Umbilical cord (tissue), 2 donors: ENCODE measurements around the gene ABHD16B. TPM values are rescaled to one million over a fixed set of nuclear protein-coding genes. Genes with fewer than 3 reads are reported as not detected.

Source experiments
- DNase-seq: peaks from one replicate; pipeline ENCODE4 v3.0.0-alpha.2; 2015; ENCODE audit warnings: low spot score
- total RNA-seq: library from RNA; depleted of rRNA; stranded (reverse); fragments of >200 nt; gene quantifications from one replicate; pipeline ENCODE4 v1.2.3, GENCODE V29; 2014; ENCODE audit warnings: low replicate concordance; ENCODE audit not compliant: insufficient read depth

The ABHD16B gene
- total RNA-seq, 1 donor from 2014 or later = not detected

GRCh38 chr20:63895202-63895951 is 34.1 kb downstream of the ABHD16B start:
- no peak for DNase-seq

- DNase-seq = peak; percentile 46
Measured at GRCh38 chr20:63895952-63896263, 34.6 kb downstream of the ABHD16B start.

DNA sequence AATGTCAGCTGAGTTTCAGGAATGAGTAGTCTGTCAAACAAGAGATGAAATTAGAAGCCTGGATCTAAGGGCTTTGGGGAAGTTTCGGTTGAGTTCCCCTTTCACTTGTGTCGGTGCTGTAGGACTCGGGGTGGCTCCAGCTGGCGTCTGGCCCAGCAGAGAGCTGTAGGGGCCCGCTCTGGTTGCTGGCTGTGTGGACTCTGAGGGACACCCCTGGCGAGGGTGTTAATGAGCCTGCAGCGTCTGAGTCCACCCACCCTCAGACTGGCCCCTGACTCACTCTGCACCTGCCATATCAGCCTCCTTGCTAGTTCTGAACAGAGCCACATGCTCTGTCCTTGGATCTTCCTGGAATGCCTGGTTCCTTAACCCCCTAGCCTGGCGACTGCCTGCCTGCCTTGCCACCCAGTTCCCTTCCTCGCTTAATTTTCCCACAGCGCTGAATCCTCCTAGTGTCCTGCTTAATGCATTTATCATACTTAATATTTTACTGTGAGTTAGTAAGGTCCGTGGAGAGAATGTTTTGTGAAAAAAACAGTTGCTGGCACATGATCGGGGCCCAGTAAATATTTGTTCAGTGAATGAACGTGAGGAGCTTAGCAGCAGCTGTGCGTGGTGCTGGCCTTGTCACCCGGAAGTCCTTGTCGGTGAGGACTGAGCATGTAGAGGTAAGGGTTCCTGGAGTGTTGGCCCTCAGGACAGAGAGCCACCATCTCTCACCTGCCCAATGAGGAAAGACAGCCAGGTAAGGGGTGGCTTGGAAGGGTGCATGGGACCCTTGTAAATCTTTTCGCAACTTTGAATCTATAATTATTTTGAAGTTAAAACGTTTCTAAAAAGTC is 35.2 kb downstream of the ABHD16B start:
- peak; percentile 47 for DNase-seq

DNA sequence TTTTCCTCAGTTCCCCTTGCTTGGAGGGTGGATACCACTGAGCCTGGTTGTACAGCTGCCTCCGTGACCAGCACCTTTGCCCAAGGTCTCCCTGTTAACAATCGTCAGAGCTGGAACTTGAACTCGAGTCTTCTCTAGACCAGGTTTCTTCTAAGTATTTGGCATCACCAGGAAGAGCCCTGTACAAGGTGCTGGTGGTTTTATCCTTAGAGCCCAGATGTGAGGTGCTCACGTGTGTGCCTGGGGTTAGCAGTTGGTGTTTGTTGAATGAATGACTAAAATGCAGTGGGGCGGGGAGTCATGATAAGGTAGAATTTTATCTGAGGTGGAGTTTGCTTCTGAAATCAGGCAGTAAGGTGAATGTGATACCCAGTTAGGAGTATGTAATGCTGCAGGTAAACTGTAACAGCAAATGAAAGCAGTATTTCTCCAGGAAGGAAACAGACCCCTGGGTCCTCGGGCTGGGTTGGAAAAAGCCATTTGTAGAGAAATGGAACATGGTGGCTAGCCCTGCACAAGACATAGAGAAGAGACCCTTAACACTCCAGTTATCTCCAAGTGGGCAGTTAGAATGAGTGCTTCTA is 36.8 kb downstream of the ABHD16B start:
- DNase-seq = no peak

GRCh38 chr20:63898882-63899558 is 37.7 kb downstream of the ABHD16B start:
- no peak for DNase-seq

GRCh38 chr20:63900413-63900812 is 39.1 kb downstream of the ABHD16B start:
- DNase-seq = no peak

DNA sequence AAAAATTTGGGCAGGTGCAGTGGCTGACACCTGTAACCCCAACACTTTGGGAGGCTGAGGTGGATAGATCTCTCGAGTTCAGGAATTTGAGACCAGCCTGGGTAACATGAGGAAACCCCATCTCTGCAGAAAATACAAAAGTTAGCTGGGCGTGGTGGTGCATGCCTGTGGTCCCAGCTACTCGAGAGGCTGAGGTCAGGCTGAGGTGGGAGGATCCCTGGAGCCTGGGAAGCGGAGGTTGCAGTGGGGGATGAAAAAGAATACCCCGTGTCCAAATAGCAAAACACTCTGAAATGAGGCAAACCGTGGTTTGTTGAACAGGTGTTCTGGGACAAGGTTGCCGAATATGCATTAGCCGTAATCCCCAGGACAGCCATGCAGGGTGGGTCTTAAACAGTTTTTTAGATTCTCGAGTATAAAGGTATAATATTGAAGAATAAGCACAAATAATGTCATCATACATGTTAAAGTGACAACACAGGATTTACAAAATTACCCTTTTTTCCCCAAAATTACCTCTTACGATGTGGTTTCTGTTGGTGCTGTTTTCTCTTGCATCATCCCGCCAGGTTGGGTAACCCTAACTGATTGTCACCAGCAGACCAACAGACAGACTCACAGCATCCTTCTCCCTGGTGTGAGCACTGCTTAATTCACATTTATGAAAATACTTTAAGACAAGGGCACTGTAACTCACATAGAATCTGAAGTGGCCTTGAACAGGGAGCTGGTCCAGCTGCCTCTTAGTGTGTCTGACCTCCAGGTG is 42.7 kb downstream of the ABHD16B start:
- DNase-seq = no peak

GRCh38 chr20:63908008-63908682 is 46.8 kb downstream of the ABHD16B start:
- DNase-seq = no peak

GRCh38 chr20:63911176-63911575 is 49.9 kb downstream of the ABHD16B start:
- DNase-seq = no peak

Other genes starting within 250 kb of the ABHD16B start
- 3.4 TPM for gene GMEB2, start 234.4 kb upstream of the ABHD16B start, total RNA-seq
- gene STMN3, start 208.1 kb upstream of the ABHD16B start, total RNA-seq = 12.5 TPM
- gene RTEL1, start 203.2 kb upstream of the ABHD16B start, total RNA-seq = 17.6 TPM
- gene TNFRSF6B, start 164.8 kb upstream of the ABHD16B start, total RNA-seq = not detected
- gene ARFRP1, start 153.5 kb upstream of the ABHD16B start, total RNA-seq = 38.3 TPM
- 15.6 TPM for gene ZGPAT, start 153.5 kb upstream of the ABHD16B start, total RNA-seq
- 1.2 TPM for gene LIME1, start 124.8 kb upstream of the ABHD16B start, total RNA-seq
- 15.2 TPM for gene SLC2A4RG, start 121.7 kb upstream of the ABHD16B start, total RNA-seq
- gene ZBTB46, start 30.2 kb upstream of the ABHD16B start, total RNA-seq = 1.7 TPM
- gene TPD52L2, start 3.8 kb downstream of the ABHD16B start, total RNA-seq = 72.2 TPM
- 25.5 TPM for gene DNAJC5, start 33.6 kb downstream of the ABHD16B start, total RNA-seq
- gene UCKL1, start 94.9 kb downstream of the ABHD16B start, total RNA-seq = 48.2 TPM
- gene ZNF512B, start 108.4 kb downstream of the ABHD16B start, total RNA-seq = 8.9 TPM
- 0.24 TPM for gene SAMD10, start 118.1 kb downstream of the ABHD16B start, total RNA-seq
- gene PRPF6, start 119.6 kb downstream of the ABHD16B start, total RNA-seq = 44.1 TPM
- gene C20orf204, start 174.7 kb downstream of the ABHD16B start, total RNA-seq = 1.2 TPM
- 8.7 TPM for gene SOX18, start 188.1 kb downstream of the ABHD16B start, total RNA-seq
- 20.9 TPM for gene TCEA2, start 201.7 kb downstream of the ABHD16B start, total RNA-seq
- 31.5 TPM for gene RGS19, start 218.0 kb downstream of the ABHD16B start, total RNA-seq
- gene OPRL1, start 218.6 kb downstream of the ABHD16B start, total RNA-seq = 2.9 TPM
- gene LKAAEAR1, start 222.9 kb downstream of the ABHD16B start, total RNA-seq = 3.4 TPM
- 3.9 TPM for gene NPBWR2, start 246.1 kb downstream of the ABHD16B start, total RNA-seq